ENCODE results near the gene NELFA. TPM values are rescaled to one million over a fixed set of nuclear protein-coding genes. Genes with fewer than 3 reads are reported as not detected.

Gene NELFA
- total RNA-seq, 1 experiment from 2014 or later = 56.1 TPM

GRCh38 chr4:1970926-1971325 is 37.8 kb downstream of the NELFA start:
- CTCF ChIA-PET = no interaction called here
- no peak for TF ChIP-seq EZH2 (IDR thresholded peaks at IDR 0.05)
- no peak for TF ChIP-seq CEBPB (IDR thresholded peaks at IDR 0.05; ENCODE audit: low read depth)
- no peak for TF ChIP-seq ZFX (IDR thresholded peaks at IDR 0.05)
- TF ChIP-seq REST (IDR thresholded peaks at IDR 0.05; ENCODE audit: low read depth) = no peak
- no peak for TF ChIP-seq ZBTB33 (IDR thresholded peaks at IDR 0.05; ENCODE audit: extremely low read depth, insufficient replicate concordance, low read length)
- no peak for TF ChIP-seq FOSL1 (IDR thresholded peaks at IDR 0.05; ENCODE audit: low read depth)
- TF ChIP-seq TCF7L2 (IDR thresholded peaks at IDR 0.05; ENCODE audit: borderline replicate concordance, extremely low read depth, insufficient read depth, insufficient read length) = no peak
- no peak for TF ChIP-seq YY1 (IDR thresholded peaks at IDR 0.05; ENCODE audit: extremely low read depth, insufficient replicate concordance, low read depth, low read length)
- no peak for TF ChIP-seq JUND (IDR thresholded peaks at IDR 0.05)
- Histone ChIP-seq H3K27ac (ENCODE audit: low read depth, low read length) (no peak overlapping the region), H2AFZ (ENCODE audit: low read depth, low read length, poor library complexity, severe bottlenecking) (no peak overlapping the region), H3K4me1 (ENCODE audit: control insufficient read depth in 1 of 2, insufficient read depth in 2 of 2, low read length in 2 of 2) (no peaks in the 10 kb centered on the region), H3K27me3 (ENCODE audit: insufficient read depth, low read length) (no peaks in the 10 kb centered on the region), H4K20me1 (ENCODE audit: insufficient read depth) (no peaks in the 10 kb centered on the region), H3K4me3 (replicated peaks in 1 of 2; ENCODE audit: low read depth in 1 of 2, low read length in 2 of 2) (no peak overlapping the region), H3K9ac (ENCODE audit: low read length) (no peak overlapping the region), H3K79me2 (ENCODE audit: insufficient read depth, low read length) (peaks cover 21% of the 10 kb centered on the region), H3K36me3 (ENCODE audit: control insufficient read depth in 1 of 2, insufficient read depth in 2 of 2, low read length in 2 of 2) (peaks cover 21 to 32% of the 10 kb centered on the region in 2 experiments), H3K4me2 (ENCODE audit: low read length) (no peak overlapping the region), H3K9me2 (ENCODE audit: insufficient read depth) (no peaks in the 10 kb centered on the region), H3K9me3 (ENCODE audit: control insufficient read depth in 1 of 2, insufficient read depth in 1 of 2, low read depth in 1 of 2, low read length in 2 of 2) (no peaks in the 10 kb centered on the region)
- RAD21 ChIA-PET (ENCODE audit: low non-redundant PET in 1 of 2, low total read pairs in 2 of 2, uncharacterized antibody in 2 of 2, unreplicated experiment in 2 of 2) = no interaction called here
- ATAC-seq = no peak
- intact Hi-C loops (cut with micrococcal nuclease) = no loop called here
- BruUV-seq (replicated peaks) = no TSS peak
- no peak for DNase-seq (ENCODE audit: low read depth, low spot score)
- POLR2A ChIA-PET = no interaction called here

All from HCT116 (cell line).